Testis (tissue), 2 donors: ENCODE results near the gene GRIA4.

Experiments
- CTCF ChIP-seq, 3 experiments: fragments of 450-650 bp in 2 of 3; fragments of 200-600 bp in 1 of 3; sonication (generic) in 1 of 3; IDR thresholded peaks; one replicate each; pipeline ENCODE4 v1.5.1; 2016 to 2019; ENCODE audit warnings: antibody characterized with exemption in 3 of 3, mild to moderate bottlenecking in 2 of 3, moderate library complexity in 1 of 3
- POLR2A ChIP-seq: fragments of 450-650 bp; IDR thresholded peaks from one replicate; pipeline ENCODE4 v1.6.1; 2017; ENCODE audit warnings: antibody characterized with exemption, mild to moderate bottlenecking, moderate library complexity

GRCh38 chr11:106017093-106017492 lies 407.2 kb downstream of the GRIA4 start:
- TF ChIP-seq POLR2A (no peak), CTCF (IDR thresholded peaks at IDR 0.05) (no peak)
